GM12878 (cell line): ENCODE data around the gene MSI2. TPM values are rescaled to one million over a fixed set of nuclear protein-coding genes. Genes with fewer than 3 reads are reported as not detected.

Experiments used
- ATAC-seq: fragments of 200-7000 bp; cut with Tn5 transposase; 3 replicates; pipeline ENCODE4 v1.9.1; 2020; ENCODE audit warnings: mild to moderate bottlenecking, moderate library complexity
- BruUV-seq: library from RNA; stranded (reverse); fragments of 400-500 nt; replicated peaks from 2 replicates; lab custom pipeline; 2021; lab: Mats Ljungman, UMichigan
- CTCF ChIA-PET: fragments of 300-600 bp; sonication (Branson Sonifier 250); formaldehyde crosslinking; extraction: SDS; loops from one replicate; lab custom pipeline; 2021; ENCODE audit warnings: inconsistent platforms; lab: Yijun Ruan, JAX
- POLR2A ChIA-PET: fragments of 350-600 bp; formaldehyde crosslinking; extraction: SDS; loops from one replicate; lab custom pipeline; 2021; ENCODE audit warnings: inconsistent platforms; lab: Charles Lee
- RAD21 ChIA-PET: fragments of 300-600 bp; sonication (Branson Sonifier 250); formaldehyde crosslinking; loops from one replicate; lab custom pipeline; 2023; ENCODE audit warnings: antibody characterized with exemption; ENCODE audit not compliant: unreplicated experiment; lab: Charles Lee
- SMC1A ChIA-PET: fragments of 300-600 bp; sonication (Branson Sonifier 250); formaldehyde crosslinking; loops from one replicate; lab custom pipeline; 2023; ENCODE audit not compliant: unreplicated experiment, uncharacterized antibody; lab: Charles Lee
- DNase-seq: peaks from one replicate; pipeline ENCODE4 v3.0.0-alpha.2; 2011; ENCODE audit warnings: low read depth, low spot score
- FAIRE-seq: peaks from 3 replicates; lab custom pipeline; 2011; peaks lifted over from hg19 to GRCh38; lab: Jason Lieb, UNC
- H2AFZ ChIP-seq: 2 replicates; pipeline ENCODE4 v1.6.0; 2011; ENCODE audit warnings: low read depth, low read length, control low read depth; ENCODE audit not compliant: control insufficient read depth
- H3K27ac ChIP-seq: 2 replicates; pipeline ENCODE4 v1.5.1; 2011; ENCODE audit warnings: control low read depth; ENCODE audit not compliant: control insufficient read depth, insufficient read depth
- H3K27me3 ChIP-seq, 2 experiments: replicated peaks in 1 of 2; 2 replicates each; pipeline versions ENCODE4 v1.6.0 to v1.6.1; 2011; ENCODE audit warnings: low read length in 1 of 2; ENCODE audit not compliant: control insufficient read depth in 2 of 2, insufficient read depth in 2 of 2
- H3K36me3 ChIP-seq, 2 experiments: 2 replicates each; pipeline ENCODE4 v1.5.1; 2011; ENCODE audit warnings: low read length in 1 of 2; ENCODE audit not compliant: control insufficient read depth in 2 of 2, insufficient read depth in 2 of 2
- H3K4me1 ChIP-seq: 2 replicates; pipeline ENCODE4 v1.6.1; 2011; ENCODE audit warnings: mild to moderate bottlenecking, low read length, moderate library complexity, mixed read lengths; ENCODE audit not compliant: control insufficient read depth, insufficient read depth
- H3K4me2 ChIP-seq: 2 replicates; pipeline ENCODE4 v1.6.0; 2011; ENCODE audit warnings: control low read depth; ENCODE audit not compliant: control insufficient read depth, insufficient read depth
- H3K4me3 ChIP-seq: fragments of 200-600 bp; sonication (generic); 2 replicates; pipeline ENCODE4 v1.5.1; 2016
- H3K79me2 ChIP-seq: 2 replicates; pipeline ENCODE4 v1.6.0; 2011; ENCODE audit warnings: low read length; ENCODE audit not compliant: control insufficient read depth, insufficient read depth
- H3K9ac ChIP-seq: 2 replicates; pipeline ENCODE4 v1.8.0; 2011; ENCODE audit warnings: low read length, control low read depth, mixed read lengths; ENCODE audit not compliant: control insufficient read depth, insufficient read depth
- H3K9me3 ChIP-seq: replicated peaks from 3 replicates; pipeline ENCODE4 v1.5.1; 2011; ENCODE audit warnings: mild to moderate bottlenecking, low read length; ENCODE audit not compliant: control insufficient read depth, insufficient read depth
- H4K20me1 ChIP-seq: 2 replicates; pipeline ENCODE4 v1.6.0; 2011; ENCODE audit not compliant: control insufficient read depth, insufficient read depth
- BMI1 ChIP-seq: fragments of 450-650 bp; IDR thresholded peaks from 2 replicates; pipeline ENCODE4 v1.6.1; 2016; ENCODE audit warnings: mild to moderate bottlenecking, moderate library complexity, borderline replicate concordance
- E4F1 ChIP-seq: fragments of 450-650 bp; IDR thresholded peaks from 2 replicates; pipeline ENCODE4 v1.6.1; 2018; ENCODE audit warnings: borderline replicate concordance, mild to moderate bottlenecking; ENCODE audit not compliant: partially characterized antibody
- KLF5 ChIP-seq: fragments of 450-650 bp; IDR thresholded peaks from 2 replicates; pipeline ENCODE4 v1.6.1; 2014; ENCODE audit warnings: mild to moderate bottlenecking; ENCODE audit not compliant: partially characterized antibody
- MXI1 ChIP-seq: fragments of 150-350 bp; IDR thresholded peaks from 2 replicates; pipeline ENCODE4 v1.6.1; 2011; ENCODE audit warnings: low read depth, mild to moderate bottlenecking, inconsistent platforms, low read length, improper control_type of control experiment
- SPI1 ChIP-seq: IDR thresholded peaks from 2 replicates; pipeline ENCODE4 v1.6.1; 2011; ENCODE audit warnings: low read depth, mild to moderate bottlenecking, low read length, moderate library complexity, borderline replicate concordance; ENCODE audit not compliant: insufficient read depth
- TARDBP ChIP-seq: IDR thresholded peaks from 2 replicates; pipeline ENCODE4 v1.6.1; 2016; ENCODE audit warnings: borderline replicate concordance
- WGBS: methylation state at CpG from one replicate; pipeline ENCODE4 v1.1.6; 2016; ENCODE audit warnings: low lambda C conversion rate; ENCODE audit not compliant: insufficient replicate concordance, insufficient coverage; ENCODE audit errors: missing lambda C conversion rate; 5-methylcytosine and 5-hydroxymethylcytosine counted together
- in situ Hi-C: fragments of 300-500 bp; cut with MboI; formaldehyde crosslinking; loops from 9 replicates; pipeline ENCODE4 v1.14.3; 2018; ENCODE audit warnings: mixed read lengths
- intact Hi-C: fragments of 100-400 bp; cut with micrococcal nuclease; formaldehyde crosslinking; loops from one replicate; pipeline ENCODE4 v1.14.2; 2022; ENCODE audit not compliant: unreplicated experiment
- polyA plus RNA-seq, 11 experiments: library from polyadenylated mRNA; depleted of rRNA in 4 of 11; unstranded in 6 of 11; stranded (reverse) in 5 of 11; fragments of >200 nt; fragmentation: Nextera tagmentation in 4 of 11; fragmentation: Illumina TruSeq in 1 of 11; extraction: Ambion mirVana in 4 of 11; extraction: Trizol in 1 of 11; gene quantifications; 1 replicate in 1 of 11; 2 replicates in 10 of 11; pipeline versions ENCODE4 v1.2.1 to v1.2.3, GENCODE V29; 2011 to 2016; ENCODE audit warnings: inconsistent platforms in 2 of 11, missing spikeins in 2 of 11, low read depth in 1 of 11
- total RNA-seq, 4 experiments: library from RNA; depleted of rRNA in 3 of 4; stranded (reverse); fragments of >200 nt in 3 of 4; fragmentation: Illumina TruSeq in 1 of 4; extraction: Trizol in 1 of 4; gene quantifications; 2 replicates each; pipeline versions ENCODE4 v1.2.1 to v1.2.3, GENCODE V29; 2013 to 2021

The MSI2 gene
- total and polyA plus RNA-seq, 10 of the 15 experiments (the other 5 are each of a cell fraction or from before 2014, with no cell fraction given): 6.1 to 76.1 (median 42.0) TPM

DNA sequence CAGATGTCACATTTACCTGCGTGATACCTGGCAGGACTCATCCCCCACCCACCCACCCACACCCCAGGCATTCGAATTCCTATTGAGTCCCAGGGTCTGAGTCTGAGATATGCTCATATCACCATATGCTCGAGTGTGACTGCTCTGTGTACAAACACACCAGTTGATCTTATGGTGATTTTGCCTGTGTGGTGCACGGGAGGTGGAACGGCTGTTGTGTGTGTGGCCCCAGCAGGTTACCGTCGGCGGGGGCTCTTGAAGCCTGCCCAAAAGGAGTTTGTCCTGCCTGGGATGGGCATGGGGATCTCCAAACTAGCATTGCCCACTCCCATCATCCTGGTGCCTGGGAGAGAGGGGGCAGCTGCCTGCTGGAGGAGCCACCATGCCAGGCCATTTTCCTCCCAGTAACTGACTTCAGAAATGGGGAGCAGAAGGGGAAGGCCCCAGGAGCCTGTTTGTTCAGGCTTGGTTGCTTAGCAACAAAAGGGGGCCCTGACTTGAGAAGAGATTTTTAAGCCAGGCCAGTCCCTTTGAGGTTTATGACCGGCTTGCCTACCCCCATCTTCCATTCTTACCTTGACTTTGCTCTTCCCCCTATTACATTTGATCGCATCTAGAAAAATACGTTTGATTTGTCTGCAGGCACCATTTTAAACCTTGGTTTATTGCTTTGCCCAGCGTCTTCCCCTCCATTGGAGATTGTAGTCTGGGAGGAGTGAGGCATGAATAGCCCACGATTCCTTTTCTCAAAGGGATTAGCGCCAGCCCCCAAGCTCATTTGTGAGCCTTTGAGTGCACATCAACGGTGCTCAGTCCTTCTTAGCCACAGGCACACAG is 271.1 kb downstream of the MSI2 start:
- in situ Hi-C loops: no loop called here
- no peak for ATAC-seq
- ChIA-PET SMC1A (interaction anchor here (1.0 to 3.7 kb wide), 8 partner anchors 11 to 284 kb away, joined by 3 to 16 read pairs (median 6); no protein-coding TSS in a partner anchor), POLR2A (interaction anchor here (0.6 to 1.4 kb wide), 2 partner anchors 32 to 58 kb away, joined by 3 to 8 read pairs; no protein-coding TSS in a partner anchor), CTCF (interaction anchor here (0.8 to 2.5 kb wide), 8 partner anchors 9 to 284 kb away, joined by 3 to 16 read pairs (median 4); no protein-coding TSS in a partner anchor), RAD21 (interaction anchor here (1.1 to 2.5 kb wide), 5 partner anchors 40 to 78 kb away, joined by 3 to 13 read pairs (median 4); no protein-coding TSS in a partner anchor)
- peaks cover 9 to 11% of the 10 kb centered on the region in 2 experiments for H3K36me3 ChIP-seq
- H4K20me1 ChIP-seq: no peaks in the 10 kb centered on the region
- H3K9ac ChIP-seq: no peak overlapping the region
- no TSS peak for BruUV-seq
- FAIRE-seq: no peak
- no peaks in the 10 kb centered on the region for H3K27me3 ChIP-seq
- H3K79me2 ChIP-seq: peaks cover 14% of the 10 kb centered on the region
- no peak overlapping the region for H3K4me3 ChIP-seq
- H3K9me3 ChIP-seq: no peaks in the 10 kb centered on the region
- intact Hi-C loops: loop anchor here (5.0 kb wide), 1 partner anchor 65 kb away; no protein-coding TSS in a partner anchor
- no peak for DNase-seq
- no peak overlapping the region for H3K4me2 ChIP-seq
- TF ChIP-seq E4F1 (no peak), MXI1 (no peak), BMI1 (peak; percentile 57), TARDBP (no peak), KLF5 (no peak), SPI1 (no peak)
- peaks cover 42% of the 10 kb centered on the region for H3K4me1 ChIP-seq
- H3K27ac ChIP-seq: peak overlapping the region; percentile 91
- H2AFZ ChIP-seq: no peak overlapping the region
- 76% methylated on average over 14 of the region's 15 CpGs for WGBS
